ENCODE data around the gene BMPR1A. TPM values are rescaled to one million over a fixed set of nuclear protein-coding genes. Genes with fewer than 3 reads are reported as not detected.
A peak's percentile ranks its signal among the peaks of the same experiment; 100 is the strongest.

Gene BMPR1A
- total RNA-seq, 4 donors from 2014 or later: 26.5 to 44.9 (median 37.1) TPM

DNA sequence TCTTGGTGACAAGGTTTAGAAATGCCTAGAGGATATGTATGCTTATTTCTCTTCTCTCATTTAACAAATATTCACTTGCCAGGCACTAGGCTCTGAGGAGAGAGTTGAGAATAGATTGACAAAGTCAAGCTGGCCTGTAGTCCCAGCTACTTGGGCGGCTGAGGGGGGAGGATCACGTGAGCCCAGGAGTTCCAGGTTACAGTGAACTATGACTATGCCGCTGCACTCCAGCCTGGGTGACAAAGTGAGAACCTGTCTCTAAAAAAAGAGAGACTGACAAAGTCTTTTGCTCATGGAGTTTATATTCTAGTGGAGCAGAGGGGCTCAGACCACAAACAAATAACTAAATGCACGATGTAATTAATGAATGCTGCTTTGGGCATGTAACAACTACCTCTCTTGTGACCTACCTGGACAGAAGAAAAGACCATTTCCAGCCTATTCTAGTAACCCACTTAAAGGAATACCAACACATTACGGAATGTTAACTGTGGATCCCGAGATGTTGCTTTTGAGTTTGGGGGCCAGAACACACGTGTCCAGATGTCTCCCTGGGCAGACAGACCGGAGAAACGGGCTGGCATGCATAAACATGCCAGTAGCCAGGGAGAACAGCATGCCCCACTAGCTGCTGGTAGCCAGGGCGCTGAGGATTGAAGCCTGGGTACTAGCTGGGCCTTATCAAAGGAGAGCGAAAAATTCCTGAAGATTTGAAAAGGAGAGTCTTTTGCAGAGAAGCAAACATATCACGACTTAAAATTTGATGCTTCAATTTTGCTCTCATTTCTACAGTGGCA, 2.6 kb upstream of the BMPR1A start:
- DNase-seq (ENCODE audit: low spot score) (no peak), ATAC-seq (ENCODE audit: low FRiP score) (no peak)
- TF ChIP-seq, protein P1, sequence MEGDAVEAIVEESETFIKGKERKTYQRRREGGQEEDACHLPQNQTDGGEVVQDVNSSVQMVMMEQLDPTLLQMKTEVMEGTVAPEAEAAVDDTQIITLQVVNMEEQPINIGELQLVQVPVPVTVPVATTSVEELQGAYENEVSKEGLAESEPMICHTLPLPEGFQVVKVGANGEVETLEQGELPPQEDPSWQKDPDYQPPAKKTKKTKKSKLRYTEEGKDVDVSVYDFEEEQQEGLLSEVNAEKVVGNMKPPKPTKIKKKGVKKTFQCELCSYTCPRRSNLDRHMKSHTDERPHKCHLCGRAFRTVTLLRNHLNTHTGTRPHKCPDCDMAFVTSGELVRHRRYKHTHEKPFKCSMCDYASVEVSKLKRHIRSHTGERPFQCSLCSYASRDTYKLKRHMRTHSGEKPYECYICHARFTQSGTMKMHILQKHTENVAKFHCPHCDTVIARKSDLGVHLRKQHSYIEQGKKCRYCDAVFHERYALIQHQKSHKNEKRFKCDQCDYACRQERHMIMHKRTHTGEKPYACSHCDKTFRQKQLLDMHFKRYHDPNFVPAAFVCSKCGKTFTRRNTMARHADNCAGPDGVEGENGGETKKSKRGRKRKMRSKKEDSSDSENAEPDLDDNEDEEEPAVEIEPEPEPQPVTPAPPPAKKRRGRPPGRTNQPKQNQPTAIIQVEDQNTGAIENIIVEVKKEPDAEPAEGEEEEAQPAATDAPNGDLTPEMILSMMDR (IDR thresholded peaks at IDR 0.05): no peak

DNA sequence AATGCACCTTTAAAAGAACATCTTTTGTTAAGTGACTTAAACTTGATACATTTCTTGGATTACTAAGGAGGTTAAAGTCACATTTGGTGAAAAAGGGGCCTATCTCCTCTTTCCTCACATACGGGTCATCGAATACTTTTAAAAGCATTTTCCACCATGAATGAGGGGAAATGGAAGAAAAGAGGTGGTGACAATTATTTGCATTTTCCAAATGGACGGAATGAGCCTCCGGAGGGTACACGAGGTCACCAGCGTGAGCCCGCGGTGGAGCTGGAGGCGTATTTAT, 1.0 kb upstream of the BMPR1A start:
- DNase-seq (ENCODE audit: low spot score): no peak
- TF ChIP-seq, protein P1 (IDR thresholded peaks at IDR 0.05): no peak
- ATAC-seq (ENCODE audit: low FRiP score): no peak

DNA sequence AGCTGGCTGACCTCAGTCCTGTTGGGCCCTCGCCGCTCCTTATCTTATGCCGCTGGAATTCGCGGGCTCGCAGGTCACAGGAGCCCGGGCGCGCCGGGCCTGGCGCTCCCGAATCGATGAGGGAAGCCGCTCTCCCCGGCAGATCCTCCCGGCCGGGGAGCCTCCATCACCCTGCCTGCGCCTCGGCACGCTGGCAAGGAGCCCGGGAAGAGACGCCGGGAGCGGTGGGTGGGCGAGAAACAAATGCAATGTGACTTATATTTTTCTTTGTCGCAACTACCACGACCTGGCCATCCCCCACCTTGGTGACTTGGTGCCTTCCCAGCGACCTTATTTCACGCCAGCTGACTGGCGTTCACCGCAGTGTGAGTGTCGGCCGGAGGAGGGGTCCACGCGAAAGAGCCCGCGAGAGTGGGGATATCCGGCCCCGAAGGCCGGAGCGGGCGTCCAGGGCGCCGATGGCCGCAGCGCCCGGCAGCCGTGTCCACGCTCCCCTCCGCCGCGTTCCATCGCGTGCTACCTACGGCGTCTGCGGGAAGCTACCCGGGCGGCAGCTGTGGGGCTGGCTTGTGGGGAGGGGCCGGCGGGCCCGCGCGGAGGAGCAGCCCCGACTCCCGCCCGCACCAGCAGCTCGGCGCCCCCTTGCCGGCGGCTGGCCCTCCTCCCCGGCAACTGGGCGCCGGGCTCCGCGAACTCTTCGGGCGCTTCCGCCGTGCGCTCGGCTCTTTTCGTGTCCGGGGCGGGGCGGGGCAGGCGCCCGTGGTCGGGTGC, 494 bp upstream of the BMPR1A start:
- TF ChIP-seq, protein P1 (IDR thresholded peaks at IDR 0.05): no peak
- DNase-seq (ENCODE audit: low spot score): peak; percentile 65

DNA sequence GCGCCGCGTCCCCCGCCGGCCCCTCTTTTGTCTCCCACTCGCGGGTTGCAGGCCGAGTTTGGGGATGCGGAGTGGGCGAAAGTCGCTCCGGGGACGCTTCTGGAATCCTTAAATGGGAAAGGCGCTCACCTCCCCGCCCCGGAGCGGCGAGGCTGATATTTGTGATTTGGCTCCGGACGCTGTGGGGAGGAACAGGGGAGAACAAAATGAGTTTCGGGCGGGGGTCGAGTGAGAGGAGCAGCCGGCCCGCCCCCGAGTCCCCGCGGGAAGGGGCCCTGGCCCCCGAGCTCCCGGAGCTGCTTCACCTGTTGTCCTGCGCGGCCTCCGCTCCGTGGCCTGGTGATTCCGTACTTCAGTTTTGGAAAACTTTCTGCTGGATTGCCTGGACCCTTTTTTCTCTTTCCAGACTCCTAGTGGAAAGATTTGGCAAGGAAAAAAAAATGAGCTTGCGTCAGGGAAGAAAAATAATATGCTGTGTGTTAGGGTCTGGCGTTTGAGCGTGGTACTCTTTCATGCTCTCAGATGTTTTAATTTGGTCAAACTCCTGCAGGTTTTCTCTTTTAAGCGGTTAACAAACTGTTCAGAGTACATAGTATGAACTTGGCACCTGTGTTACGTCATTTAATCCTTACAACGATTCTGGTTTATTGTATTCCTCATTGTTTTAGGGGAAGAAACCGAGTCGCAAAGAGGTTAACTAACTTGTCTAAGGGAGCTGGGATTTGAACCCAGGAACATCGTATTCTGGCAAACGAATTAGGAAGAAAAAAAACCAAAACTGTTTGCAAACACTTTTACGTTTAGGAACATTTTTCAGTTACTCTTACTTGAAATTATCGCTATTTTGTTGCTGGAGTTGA, 924 bp downstream of the BMPR1A start:
- ATAC-seq (ENCODE audit: low FRiP score) (no peak), DNase-seq (ENCODE audit: low spot score) (no peak)
- TF ChIP-seq, protein P1 (IDR thresholded peaks at IDR 0.05): no peak

More for the DNA sequence above, 494 bp upstream of the BMPR1A start:
- ATAC-seq (ENCODE audit: low FRiP score): peak; percentile 95

DNA sequence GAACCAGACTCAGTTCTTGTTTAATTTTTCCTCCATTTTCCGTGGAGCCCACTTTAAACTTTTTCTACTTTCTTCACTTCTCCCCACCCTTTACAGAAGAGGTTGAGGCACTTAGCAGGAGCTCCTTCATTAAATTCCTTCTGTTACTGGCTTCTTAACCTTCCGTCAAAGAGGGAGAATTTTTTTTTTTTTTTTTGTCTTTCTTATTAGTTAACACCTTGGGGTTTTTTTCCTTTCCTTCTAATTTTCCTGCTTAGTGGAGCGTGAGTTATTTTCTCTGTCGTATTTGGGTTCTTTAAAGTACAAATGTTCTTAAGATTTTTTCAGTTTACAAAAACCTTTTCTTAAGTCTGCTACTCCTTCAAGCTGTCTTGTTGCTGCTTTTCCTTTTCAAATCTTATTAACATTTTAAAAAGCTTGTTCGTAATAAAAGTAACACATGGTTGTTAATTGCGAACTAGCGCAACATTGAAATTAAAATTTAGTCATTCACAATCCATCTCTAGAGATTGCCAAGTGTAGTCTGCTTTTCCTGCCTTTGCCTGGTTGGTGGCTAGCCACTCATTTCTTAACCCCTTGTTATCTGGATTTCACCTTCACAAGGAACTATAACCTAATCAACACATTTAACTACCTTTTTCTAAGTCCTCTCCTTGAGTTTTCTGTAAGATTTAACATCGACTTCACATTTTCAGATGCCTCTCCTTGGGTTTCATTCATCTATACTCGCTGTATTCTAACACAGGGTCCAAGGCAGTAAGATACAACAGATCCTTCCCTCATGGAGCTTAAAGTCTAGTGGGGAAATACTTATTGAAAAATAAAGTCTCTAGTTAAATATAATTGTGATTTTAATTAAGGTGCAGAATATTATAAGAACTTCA, 2.0 kb downstream of the BMPR1A start:
- TF ChIP-seq, protein P1 (IDR thresholded peaks at IDR 0.05): no peak
- ATAC-seq (ENCODE audit: low FRiP score) (no peak), DNase-seq (ENCODE audit: low spot score) (no peak)

DNA sequence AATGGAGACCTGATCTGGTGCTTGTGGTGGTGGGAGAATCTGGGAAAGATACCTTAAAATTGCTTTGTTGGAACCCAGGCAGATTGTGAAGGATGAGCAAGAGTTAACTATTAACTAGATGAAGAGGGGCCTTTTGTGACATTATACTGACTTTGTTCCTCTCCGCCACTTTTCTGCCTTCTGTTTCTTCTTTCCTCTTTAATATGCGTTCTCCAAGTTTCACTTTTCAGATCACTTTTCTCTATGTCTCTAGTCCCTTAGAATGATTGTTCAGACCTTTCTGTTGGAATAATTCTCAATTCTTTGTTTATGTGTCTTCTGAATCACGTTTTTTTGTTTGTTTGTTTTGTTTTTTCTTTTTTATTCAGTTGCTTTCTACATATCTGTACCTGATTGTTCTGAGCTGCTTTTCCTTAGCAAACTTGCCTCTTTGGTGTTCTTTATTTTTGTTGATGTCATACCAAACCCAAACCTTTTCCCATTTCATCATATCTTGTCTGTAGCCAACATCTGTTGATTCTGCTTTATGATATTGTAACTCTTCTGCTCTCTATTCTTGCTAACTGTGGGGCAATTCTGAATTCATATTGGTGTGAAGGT, 2.8 kb downstream of the BMPR1A start:
- no peak for ATAC-seq (ENCODE audit: low FRiP score)
- TF ChIP-seq, protein P1 (IDR thresholded peaks at IDR 0.05): no peak

More for the DNA sequence above, 2.8 kb downstream of the BMPR1A start:
- no peak for DNase-seq (ENCODE audit: low spot score)
